OCI-LY7 (cell line): ENCODE measurements around the gene AXDND1.
"Not testable (repeated sequence)": the region's sequence is repeated elsewhere in the genome, so short reads cannot be mapped to it uniquely, and the experiment has no call there.

Experiments used
- CTCF ChIP-seq: fragments of 200-600 bp; sonication (generic); conservative IDR thresholded peaks from 2 replicates; pipeline ENCODE4 v1.5.1; 2014; ENCODE audit warnings: mild to moderate bottlenecking, antibody characterized with exemption, low read length, moderate library complexity, mixed read lengths
- EZH2phosphoT487 ChIP-seq: fragments of 200-600 bp; sonication (generic); IDR thresholded peaks from 2 replicates; pipeline ENCODE4 v1.6.1; 2018; ENCODE audit warnings: low read depth, borderline replicate concordance, mild to moderate bottlenecking, mixed run types, antibody characterized with exemption, low read length, moderate library complexity, mixed read lengths

- not testable (repeated sequence) for TF ChIP-seq EZH2phosphoT487, CTCF
These were observed 99.9 kb downstream of the AXDND1 start for GRCh38 chr1:179465661-179466060.
